Esophagus (tissue), 2 donors: ENCODE results near the gene AVPR2. TPM values are rescaled to one million over a fixed set of nuclear protein-coding genes. Genes with fewer than 3 reads are reported as not detected.
A peak's percentile ranks its signal among the peaks of the same experiment; 100 is the strongest.

Experiments
- H3K27ac ChIP-seq, 2 donors: one replicate each; pipeline ENCODE4 v1.5.1; 2013; ENCODE audit warnings: low read depth in 2 of 2, mild to moderate bottlenecking in 2 of 2, inconsistent platforms in 1 of 2, low read length in 1 of 2, moderate library complexity in 1 of 2
- H3K27me3 ChIP-seq, 2 donors: one replicate each; pipeline ENCODE4 v1.6.1; 2013; ENCODE audit warnings: low read length in 2 of 2, control low read depth in 1 of 2, mild to moderate bottlenecking in 1 of 2; ENCODE audit not compliant: insufficient read depth in 2 of 2, control insufficient read depth in 1 of 2
- H3K36me3 ChIP-seq, 2 donors: one replicate each; pipeline ENCODE4 v1.6.1; 2013; ENCODE audit warnings: low read length in 1 of 2; ENCODE audit not compliant: control insufficient read depth in 2 of 2, insufficient read depth in 2 of 2
- H3K4me1 ChIP-seq, 2 donors: one replicate each; pipeline ENCODE4 v1.6.1; 2013; ENCODE audit warnings: low read length in 1 of 2; ENCODE audit not compliant: control insufficient read depth in 2 of 2, insufficient read depth in 2 of 2
- H3K4me3 ChIP-seq, 2 donors: one replicate each; pipeline ENCODE4 v1.5.1; 2013; ENCODE audit warnings: low read length in 2 of 2, mild to moderate bottlenecking in 2 of 2, low read depth in 1 of 2, moderate library complexity in 1 of 2
- H3K9me3 ChIP-seq, 2 donors: one replicate each; pipeline ENCODE4 v1.6.1; 2013; ENCODE audit warnings: mild to moderate bottlenecking in 2 of 2, low read depth in 1 of 2, low read length in 1 of 2, moderate library complexity in 1 of 2; ENCODE audit not compliant: control insufficient read depth in 2 of 2, insufficient read depth in 1 of 2
- WGBS, 2 donors: extraction: QIAGEN DNeasy Blood & Tissue Kit; methylation state at CpG; one replicate each; pipeline ENCODE4 v1.1.7; 2013; 5-methylcytosine and 5-hydroxymethylcytosine counted together
- polyA plus RNA-seq, 2 donors: library from polyadenylated mRNA; stranded (reverse); fragments of 200-250 nt; gene quantifications; one replicate each; pipeline ENCODE4 v1.2.3, GENCODE V29; 2013
- donor health status: healthy with polysubstance abuse.
- donor health status: Bipolar disorder and iron deficiency.

Gene AVPR2
- polyA plus RNA-seq, 2 donors, result 0.45 to 0.68 TPM

DNA sequence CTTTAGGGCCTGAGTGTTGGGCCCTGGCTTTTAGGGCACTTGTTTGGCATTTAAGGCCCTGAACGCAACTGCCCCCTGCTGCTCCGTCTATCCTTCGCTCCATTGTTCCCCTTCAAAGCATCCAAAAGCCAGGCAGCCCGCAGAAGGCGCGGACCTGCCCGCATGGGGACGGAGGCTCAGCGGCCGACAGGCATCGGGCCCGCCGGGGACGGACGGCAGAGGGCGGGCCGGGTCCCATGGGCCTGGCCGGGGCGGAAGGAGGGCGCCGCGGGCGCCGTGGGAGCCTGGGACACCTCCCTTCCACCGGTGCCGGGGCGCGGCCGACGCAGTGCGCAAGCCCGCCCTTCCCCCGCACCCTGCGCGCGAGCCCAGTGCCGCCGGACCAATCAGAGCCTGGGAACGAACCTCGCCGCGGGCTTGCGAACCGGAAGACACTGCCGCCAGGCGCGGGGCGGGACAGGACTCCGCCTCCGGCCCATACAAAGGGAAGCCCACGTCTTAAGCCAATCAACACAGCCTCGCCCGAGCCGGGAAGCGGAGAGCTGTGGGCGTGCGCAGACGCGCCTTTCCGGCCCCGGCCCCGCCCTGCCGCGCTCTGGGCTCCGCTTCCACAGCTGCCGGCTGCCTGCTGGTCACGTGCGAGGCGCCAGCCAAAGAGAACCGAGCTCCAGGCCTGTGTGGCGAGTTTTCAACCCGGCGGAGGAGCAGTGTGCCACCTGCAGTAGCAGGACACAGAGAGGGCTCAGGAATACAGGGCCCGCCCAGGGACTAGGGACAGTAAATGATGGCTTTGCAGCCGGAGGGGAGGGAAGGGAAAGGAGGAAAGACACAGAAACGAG is 23.7 kb downstream of the AVPR2 start:
- peak overlapping the region; percentile 56 to 69 for H3K4me3 ChIP-seq
- no peaks in the 10 kb centered on the region for H3K27me3 ChIP-seq
- 1 to 6% methylated on average over 50 to 76 of the region's 76 CpGs for WGBS, 2 donors
- no peaks in the 10 kb centered on the region for H3K9me3 ChIP-seq
- H3K27ac ChIP-seq, result peak overlapping the region; percentile 99
- peaks cover 0 to 13% of the 10 kb centered on the region in 2 donors for H3K4me1 ChIP-seq
- peaks cover 0 to 21% of the 10 kb centered on the region in 2 donors for H3K36me3 ChIP-seq

DNA sequence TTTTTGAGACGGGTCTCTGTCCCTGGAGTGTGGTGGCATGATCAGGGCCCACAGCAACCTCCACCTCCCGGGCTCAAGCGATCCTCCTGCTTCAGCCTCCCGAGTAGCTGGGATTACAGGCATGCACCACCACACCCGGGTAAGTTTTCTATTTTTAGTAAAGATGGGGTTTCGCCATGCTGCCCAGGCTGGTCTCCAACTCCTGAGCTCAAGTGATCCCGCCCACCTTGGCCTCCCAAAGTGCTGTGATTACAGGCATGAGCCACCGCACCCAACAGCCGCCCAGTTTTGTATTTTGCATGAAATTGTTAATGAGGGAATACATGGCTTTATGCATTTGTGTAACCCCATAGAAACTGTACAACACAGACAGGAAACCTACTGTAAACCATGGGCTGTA is 24.4 kb downstream of the AVPR2 start:
- Histone ChIP-seq H3K4me3 (no peak overlapping the region), H3K36me3 (peaks cover 0 to 21% of the 10 kb centered on the region in 2 donors), H3K9me3 (no peaks in the 10 kb centered on the region), H3K4me1 (peaks cover 0 to 10% of the 10 kb centered on the region in 2 donors), H3K27me3 (no peaks in the 10 kb centered on the region), H3K27ac (peak overlapping the region; percentile 69 to 73)
- WGBS, 2 donors, result 17 to 47% methylated on average over 9 of the region's 9 CpGs

DNA sequence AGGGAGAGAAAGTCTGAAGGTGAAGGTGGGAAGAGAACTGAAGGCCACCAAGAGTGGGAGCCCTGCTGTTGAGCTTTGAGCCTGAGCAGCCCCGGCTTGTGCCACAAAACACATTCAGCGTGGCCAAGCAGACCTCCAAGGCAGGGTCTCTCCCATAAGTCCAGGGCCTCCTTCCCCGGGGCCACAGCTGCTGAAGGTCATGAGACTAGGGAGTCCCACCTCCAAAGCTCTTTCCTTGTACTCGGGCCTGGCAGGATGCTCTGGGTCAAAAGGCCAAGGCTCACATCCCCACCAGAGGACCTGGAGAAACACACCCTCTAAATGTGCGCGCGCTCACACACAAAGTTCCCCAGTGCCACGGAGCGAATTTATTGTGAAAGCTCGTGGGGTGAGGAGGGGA is 25.1 kb downstream of the AVPR2 start:
- Histone ChIP-seq H3K27ac (peak overlapping the region; percentile 58 to 73), H3K4me3 (no peak overlapping the region), H3K36me3 (peaks cover 0 to 21% of the 10 kb centered on the region in 2 donors), H3K27me3 (no peaks in the 10 kb centered on the region), H3K9me3 (no peaks in the 10 kb centered on the region), H3K4me1 (peaks cover 0 to 10% of the 10 kb centered on the region in 2 donors)
- 84 to 85% methylated on average over 9 to 10 of the region's 10 CpGs for WGBS, 2 donors

DNA sequence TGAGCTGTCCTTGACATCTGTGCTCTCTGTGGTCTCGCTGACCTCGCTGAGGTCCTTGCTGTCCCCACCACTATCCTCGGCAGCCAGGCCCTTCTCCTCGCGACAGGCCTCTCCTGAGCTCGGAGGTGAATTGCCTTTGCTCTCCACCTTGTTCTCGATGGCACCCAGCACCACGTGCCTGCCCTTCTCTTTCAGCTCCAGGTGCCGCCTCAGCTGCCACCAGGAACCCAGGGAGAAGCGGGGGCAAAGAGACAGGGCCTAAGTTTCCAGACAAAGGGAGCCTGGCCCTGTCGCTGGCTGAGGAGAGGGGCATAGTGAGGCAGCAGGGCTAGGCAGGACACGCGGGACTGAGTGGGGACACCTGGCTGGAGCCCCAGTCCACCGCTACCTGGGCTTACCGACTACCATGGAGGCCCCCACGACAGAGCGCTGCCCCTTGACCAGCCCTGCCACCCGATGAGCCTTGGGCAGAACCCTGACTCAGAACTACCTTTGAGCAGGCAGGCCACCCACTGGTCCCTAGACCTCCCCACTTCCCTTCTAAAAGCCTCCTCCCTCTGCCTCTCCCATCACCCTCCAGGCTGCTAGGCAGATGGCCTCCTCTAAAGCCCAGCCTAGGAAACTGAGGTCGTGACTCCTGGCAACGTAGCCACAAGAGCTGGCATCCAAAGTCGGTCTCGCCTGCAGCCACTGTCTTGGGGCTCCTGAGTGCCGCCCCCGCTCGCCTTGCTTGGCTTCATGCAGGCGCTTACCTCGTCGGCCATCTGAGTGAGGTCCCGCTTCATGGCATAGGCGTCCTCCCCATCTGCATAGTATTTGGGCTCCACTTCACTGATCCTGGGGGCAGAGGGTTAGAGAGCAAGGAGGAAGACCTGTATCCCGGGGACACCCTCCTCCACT is 25.8 kb downstream of the AVPR2 start:
- no peak overlapping the region for H3K27ac ChIP-seq
- peaks cover 0 to 10% of the 10 kb centered on the region in 2 donors for H3K4me1 ChIP-seq
- WGBS, 2 donors, result 87 to 92% methylated on average over 31 of the region's 31 CpGs
- H3K27me3 ChIP-seq, result no peaks in the 10 kb centered on the region
- H3K4me3 ChIP-seq, result no peak overlapping the region
- H3K36me3 ChIP-seq, result peaks cover 0 to 21% of the 10 kb centered on the region in 2 donors
- no peaks in the 10 kb centered on the region for H3K9me3 ChIP-seq

DNA sequence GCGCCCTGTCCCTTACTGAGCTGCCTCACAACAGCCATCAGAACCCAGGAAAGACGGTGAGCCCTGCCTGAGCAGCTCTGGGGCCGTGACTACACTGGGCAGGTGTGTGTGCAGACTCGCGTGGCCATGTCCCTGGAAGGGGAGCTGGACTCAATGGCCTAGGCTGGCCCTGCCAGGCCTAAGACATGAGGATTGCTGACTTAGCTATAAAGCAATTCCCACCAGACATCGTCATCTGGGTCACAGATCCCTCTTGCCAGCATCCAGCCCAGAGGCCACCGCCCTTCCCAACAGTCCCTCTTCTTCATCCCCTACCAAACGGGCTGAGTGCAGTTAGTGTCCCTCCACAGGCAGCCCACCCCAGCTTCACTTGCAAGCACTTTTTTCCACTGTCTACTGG is 26.7 kb downstream of the AVPR2 start:
- peaks cover 0 to 21% of the 10 kb centered on the region in 2 donors for H3K36me3 ChIP-seq
- H3K27me3 ChIP-seq, result no peaks in the 10 kb centered on the region
- H3K9me3 ChIP-seq, result no peaks in the 10 kb centered on the region
- no peak overlapping the region for H3K27ac ChIP-seq
- H3K4me1 ChIP-seq, result peaks cover 0 to 14% of the 10 kb centered on the region in 2 donors
- 86 to 90% methylated on average over 8 of the region's 8 CpGs for WGBS, 2 donors
- no peak overlapping the region for H3K4me3 ChIP-seq

DNA sequence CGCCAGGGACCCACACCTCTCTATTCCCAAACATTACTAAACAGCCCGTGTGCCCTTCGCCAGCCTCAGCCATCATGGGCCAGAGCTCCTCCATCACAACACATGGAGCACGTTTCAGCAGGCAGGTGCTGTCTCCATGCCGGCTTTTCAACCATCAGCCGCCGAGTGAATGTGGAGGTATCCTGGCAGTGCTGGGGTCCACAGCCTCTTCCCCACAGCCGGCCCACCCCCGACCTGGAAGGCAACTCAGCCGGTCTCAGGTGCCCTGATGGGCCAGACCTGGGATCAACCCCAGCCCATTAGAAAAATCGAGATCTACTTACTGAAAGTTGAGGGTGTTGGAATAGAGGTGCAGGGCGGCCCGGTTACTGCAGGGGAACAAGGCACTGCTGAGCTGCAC is 27.3 kb downstream of the AVPR2 start:
- Histone ChIP-seq H3K4me1 (peaks cover 0 to 11% of the 10 kb centered on the region in 2 donors), H3K36me3 (peaks cover 0 to 21% of the 10 kb centered on the region in 2 donors), H3K27me3 (no peaks in the 10 kb centered on the region), H3K4me3 (no peak overlapping the region), H3K27ac (no peak overlapping the region), H3K9me3 (no peaks in the 10 kb centered on the region)
- WGBS, 2 donors, result 93 to 94% methylated on average over 13 of the region's 13 CpGs

DNA sequence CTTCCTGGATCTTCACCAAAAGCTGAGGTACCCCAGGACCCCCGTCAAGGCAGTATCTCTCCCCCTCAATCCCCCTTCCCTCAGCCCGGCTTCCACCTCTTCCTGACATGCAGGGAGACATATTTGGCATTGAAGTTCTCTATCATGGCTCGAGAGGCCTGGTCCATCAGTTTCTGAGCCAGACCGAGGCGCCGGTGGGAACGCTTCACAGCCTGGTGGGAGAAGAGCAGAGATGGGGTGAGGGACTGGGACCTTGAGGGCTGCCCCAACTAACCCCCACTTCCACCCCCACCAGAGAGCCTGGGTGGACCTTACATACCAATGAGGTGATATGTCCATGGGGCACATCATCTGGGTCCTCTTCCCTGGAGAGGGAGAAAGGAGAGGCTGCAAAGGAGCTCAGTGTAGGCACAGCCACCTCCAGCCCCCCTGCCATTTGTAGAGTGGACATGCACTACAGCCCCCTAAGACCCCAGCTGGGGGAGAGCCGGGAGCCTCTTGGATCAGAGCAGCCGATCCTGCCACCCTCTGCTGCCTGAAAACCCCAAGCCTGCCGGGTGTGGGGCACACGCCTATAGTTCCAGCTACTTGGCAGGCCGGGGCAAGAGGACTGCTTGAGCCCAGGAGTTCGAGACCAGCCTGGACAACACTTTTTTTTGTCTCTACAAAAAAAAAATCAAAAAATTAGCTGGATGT is 27.9 kb downstream of the AVPR2 start:
- Histone ChIP-seq H3K4me3 (no peak overlapping the region), H3K4me1 (peaks cover 0 to 7% of the 10 kb centered on the region in 2 donors), H3K36me3 (peaks cover 0 to 21% of the 10 kb centered on the region in 2 donors), H3K27me3 (no peaks in the 10 kb centered on the region), H3K27ac (no peak overlapping the region), H3K9me3 (no peaks in the 10 kb centered on the region)
- 91% methylated on average over 13 of the region's 13 CpGs for WGBS, 2 donors

DNA sequence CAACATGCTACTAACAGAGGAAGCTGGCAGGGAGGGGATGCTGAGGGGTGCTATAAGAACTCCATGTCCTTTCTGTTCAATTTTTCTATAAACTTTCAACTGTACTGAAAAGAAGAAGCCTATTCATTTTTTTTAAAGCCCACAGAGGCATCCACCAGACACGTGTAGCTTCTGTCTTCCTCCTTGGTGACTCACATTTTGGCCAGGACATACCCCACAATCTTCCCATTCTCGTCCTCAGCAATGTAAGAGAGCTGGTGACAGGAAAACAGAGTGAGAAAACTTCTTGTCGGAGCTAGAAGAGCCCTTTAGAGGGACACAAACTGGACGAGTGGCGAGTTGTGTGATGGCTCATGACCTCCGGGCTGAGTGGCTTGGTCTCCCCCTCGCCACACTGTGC is 29.3 kb downstream of the AVPR2 start:
- 19 to 45% methylated on average over 7 of the region's 7 CpGs for WGBS, 2 donors
- Histone ChIP-seq H3K27me3 (no peaks in the 10 kb centered on the region), H3K27ac (peak overlapping the region in 1 of 2 donors; percentile 37), H3K4me1 (peaks cover 0 to 6% of the 10 kb centered on the region in 2 donors), H3K4me3 (peak overlapping the region; percentile 74 to 79), H3K36me3 (peaks cover 0 to 21% of the 10 kb centered on the region in 2 donors), H3K9me3 (no peaks in the 10 kb centered on the region)

DNA sequence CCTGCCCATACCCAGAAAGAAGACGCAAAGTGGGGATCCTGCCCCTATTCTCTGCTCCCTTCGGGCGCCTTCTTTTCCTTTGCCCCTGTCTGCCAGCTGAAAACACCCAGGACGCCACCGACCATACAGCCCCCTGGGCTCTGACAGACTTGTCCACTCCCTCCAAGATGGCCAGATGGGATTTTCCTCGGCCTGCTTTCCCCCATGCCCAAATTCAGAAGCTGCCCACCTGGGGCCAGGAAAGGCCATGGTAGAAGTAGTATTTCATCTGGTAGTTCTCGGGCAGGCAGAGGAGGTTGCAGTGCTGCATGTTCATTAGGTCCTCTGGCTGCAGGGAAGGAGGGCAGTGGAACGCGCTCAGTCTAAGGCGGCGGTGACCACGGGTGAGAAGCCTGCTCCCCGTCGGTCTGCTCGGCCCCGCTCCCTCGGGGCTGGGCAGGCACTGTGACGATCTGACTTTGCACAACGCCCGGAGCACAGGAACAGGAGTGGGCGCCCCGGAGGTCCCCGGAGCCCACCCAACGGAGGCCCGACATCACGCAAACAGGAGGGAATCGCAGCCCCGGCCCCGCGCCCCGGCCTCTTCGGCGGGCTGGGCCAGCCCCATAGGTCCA is 29.8 kb downstream of the AVPR2 start:
- 4 to 28% methylated on average over 28 to 33 of the region's 33 CpGs for WGBS, 2 donors
- Histone ChIP-seq H3K27me3 (no peaks in the 10 kb centered on the region), H3K9me3 (no peaks in the 10 kb centered on the region), H3K4me3 (peak overlapping the region; percentile 74 to 79), H3K27ac (peak overlapping the region; percentile 59 to 62), H3K36me3 (peaks cover 0 to 21% of the 10 kb centered on the region in 2 donors), H3K4me1 (peaks cover 0 to 6% of the 10 kb centered on the region in 2 donors)
